Measurements from ENCODE around the gene WTIP.

WTIP gene

DNA sequence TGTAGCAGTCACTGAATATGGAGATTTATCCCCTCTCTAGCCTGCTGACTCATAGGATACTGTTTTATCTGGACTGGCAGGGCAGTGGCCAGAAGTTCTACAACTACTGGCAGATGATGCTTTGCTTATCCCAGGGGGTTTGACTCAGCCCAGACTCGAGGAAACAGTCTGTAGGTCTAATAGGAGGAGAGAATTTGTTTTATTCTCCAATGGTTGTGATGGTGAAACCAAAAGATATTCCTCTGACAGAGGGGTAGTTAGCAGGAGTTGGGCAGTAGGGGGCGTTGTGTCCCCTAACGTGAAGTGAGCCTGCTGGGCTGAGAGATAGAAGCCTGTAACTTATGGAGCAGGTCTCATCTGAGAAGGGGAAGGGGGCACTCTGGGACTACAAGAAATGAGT is 74.9 kb downstream of the WTIP start:
- in situ Hi-C loops (cut with HindIII; ENCODE audit: low sequenced_read_pairs) = no loop called here

GRCh38 chr19:34559045-34559444 is 77.5 kb downstream of the WTIP start:
- no peak overlapping the region for H3K4me3 ChIP-seq (ENCODE audit: low read depth, low read length)
- in situ Hi-C loops (cut with HindIII; ENCODE audit: low sequenced_read_pairs) = no loop called here
- no peak for TF ChIP-seq CTCF (IDR thresholded peaks at IDR 0.05; ENCODE audit: low read depth, low read length, missing control alignments)
- DNase-seq (ENCODE audit: low read depth) = no peak

More for the DNA sequence above, 74.9 kb downstream of the WTIP start:
- no peak overlapping the region for H3K4me3 ChIP-seq (ENCODE audit: low read depth, low read length)
- no peak for DNase-seq (ENCODE audit: low read depth)
- TF ChIP-seq CTCF (IDR thresholded peaks at IDR 0.05; ENCODE audit: low read depth, low read length, missing control alignments) = no peak

DNA sequence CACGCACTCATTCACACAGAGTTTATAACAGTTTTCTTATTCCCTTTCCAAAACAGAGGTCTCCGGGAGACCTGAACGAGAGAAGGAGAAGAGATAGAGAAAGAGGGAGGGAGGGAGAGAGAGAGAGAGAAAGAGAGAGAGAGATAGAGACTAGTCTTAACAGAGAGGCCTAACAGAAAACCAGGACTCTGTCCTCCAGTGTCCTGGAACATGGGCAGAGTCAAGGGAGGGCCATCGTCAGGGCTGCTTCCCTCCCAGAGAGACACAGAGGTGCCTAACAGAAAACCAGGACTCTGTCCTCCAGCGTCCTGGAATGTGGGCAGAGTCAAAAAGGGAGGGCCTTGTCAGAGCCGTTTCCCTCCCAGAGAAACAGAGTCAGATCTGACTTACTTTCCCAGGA is 78.7 kb downstream of the WTIP start:
- no peak for DNase-seq (ENCODE audit: low read depth)
- no peak overlapping the region for H3K4me3 ChIP-seq (ENCODE audit: low read depth, low read length)
- in situ Hi-C loops (cut with HindIII; ENCODE audit: low sequenced_read_pairs) = no loop called here
- no peak for TF ChIP-seq CTCF (IDR thresholded peaks at IDR 0.05; ENCODE audit: low read depth, low read length, missing control alignments)
